Measurements from ENCODE around the gene SASH1.

DNA sequence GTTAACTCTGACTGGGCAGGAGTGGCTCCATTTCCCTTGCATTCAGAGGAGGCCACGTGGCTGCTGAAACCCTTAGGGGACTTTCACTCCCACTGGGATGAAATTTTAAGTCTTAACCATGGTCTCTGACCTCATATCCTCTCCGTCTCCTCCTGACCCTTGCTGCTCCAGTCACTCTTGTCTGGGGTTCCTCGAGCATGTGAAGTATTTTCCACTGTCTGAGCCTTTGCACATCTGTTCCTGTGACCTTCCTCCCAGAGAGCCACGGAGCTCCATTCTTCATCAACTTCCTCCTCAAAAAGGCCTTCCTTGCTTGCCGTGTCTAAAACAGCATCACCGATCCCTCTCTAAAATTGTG lies 251.2 kb downstream of the SASH1 start:
- TF ChIP-seq, protein P1, sequence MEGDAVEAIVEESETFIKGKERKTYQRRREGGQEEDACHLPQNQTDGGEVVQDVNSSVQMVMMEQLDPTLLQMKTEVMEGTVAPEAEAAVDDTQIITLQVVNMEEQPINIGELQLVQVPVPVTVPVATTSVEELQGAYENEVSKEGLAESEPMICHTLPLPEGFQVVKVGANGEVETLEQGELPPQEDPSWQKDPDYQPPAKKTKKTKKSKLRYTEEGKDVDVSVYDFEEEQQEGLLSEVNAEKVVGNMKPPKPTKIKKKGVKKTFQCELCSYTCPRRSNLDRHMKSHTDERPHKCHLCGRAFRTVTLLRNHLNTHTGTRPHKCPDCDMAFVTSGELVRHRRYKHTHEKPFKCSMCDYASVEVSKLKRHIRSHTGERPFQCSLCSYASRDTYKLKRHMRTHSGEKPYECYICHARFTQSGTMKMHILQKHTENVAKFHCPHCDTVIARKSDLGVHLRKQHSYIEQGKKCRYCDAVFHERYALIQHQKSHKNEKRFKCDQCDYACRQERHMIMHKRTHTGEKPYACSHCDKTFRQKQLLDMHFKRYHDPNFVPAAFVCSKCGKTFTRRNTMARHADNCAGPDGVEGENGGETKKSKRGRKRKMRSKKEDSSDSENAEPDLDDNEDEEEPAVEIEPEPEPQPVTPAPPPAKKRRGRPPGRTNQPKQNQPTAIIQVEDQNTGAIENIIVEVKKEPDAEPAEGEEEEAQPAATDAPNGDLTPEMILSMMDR (IDR thresholded peaks at IDR 0.05): no peak
- TF ChIP-seq POLR2AphosphoS5 (IDR thresholded peaks at IDR 0.05) (no peak), POLR2A (IDR thresholded peaks at IDR 0.05) (no peak), EP300 (IDR thresholded peaks at IDR 0.05) (no peak)
